ENCODE results near the gene JADE2.

JADE2 gene

DNA sequence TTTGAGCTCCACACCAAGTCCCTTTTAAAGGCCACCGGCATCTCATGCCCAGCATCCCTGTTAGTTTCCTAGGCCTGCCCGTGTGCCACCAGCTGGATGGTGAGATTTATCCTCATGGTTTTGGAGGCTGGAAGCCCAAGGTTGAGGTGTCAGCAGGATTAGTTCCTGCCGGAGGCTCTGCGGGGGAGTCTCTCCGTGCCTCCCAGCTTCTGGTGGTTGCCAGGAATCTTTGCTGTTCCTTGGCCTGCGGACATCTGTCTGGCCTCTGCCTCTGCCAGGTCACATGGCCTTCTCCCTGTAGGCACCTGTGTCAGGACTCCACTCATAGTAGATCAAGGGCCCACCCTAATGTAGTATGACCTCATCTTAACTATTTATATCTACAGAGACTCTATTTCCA lies 45.4 kb downstream of the JADE2 start:
- CTCF ChIA-PET: no interaction called here
- TF ChIP-seq FOXK2 (IDR thresholded peaks at IDR 0.05): no peak
- no peak for TF ChIP-seq FOXA1 (IDR thresholded peaks at IDR 0.05)
- TF ChIP-seq HDGF (IDR thresholded peaks at IDR 0.05; ENCODE audit: borderline replicate concordance): no peak
- no peak for TF ChIP-seq ARNT (IDR thresholded peaks at IDR 0.05)
- TF ChIP-seq SUZ12 (IDR thresholded peaks at IDR 0.05): no peak
- no peak for TF ChIP-seq FOXM1 (IDR thresholded peaks at IDR 0.05; ENCODE audit: borderline replicate concordance)
- TF ChIP-seq BHLHE40 (IDR thresholded peaks at IDR 0.05; ENCODE audit: borderline replicate concordance): no peak
- TF ChIP-seq LEF1 (IDR thresholded peaks at IDR 0.05; ENCODE audit: borderline replicate concordance): no peak
- no peak for TF ChIP-seq TARDBP (IDR thresholded peaks at IDR 0.05)
- no peak for TF ChIP-seq ZNF384 (IDR thresholded peaks at IDR 0.05)
- TF ChIP-seq ELF4 (IDR thresholded peaks at IDR 0.05): no peak
- no peak for TF ChIP-seq NFRKB (IDR thresholded peaks at IDR 0.05)
- POLR2A ChIA-PET: no interaction called here
- DNase-seq (ENCODE audit: extremely low spot score): no peak

DNA sequence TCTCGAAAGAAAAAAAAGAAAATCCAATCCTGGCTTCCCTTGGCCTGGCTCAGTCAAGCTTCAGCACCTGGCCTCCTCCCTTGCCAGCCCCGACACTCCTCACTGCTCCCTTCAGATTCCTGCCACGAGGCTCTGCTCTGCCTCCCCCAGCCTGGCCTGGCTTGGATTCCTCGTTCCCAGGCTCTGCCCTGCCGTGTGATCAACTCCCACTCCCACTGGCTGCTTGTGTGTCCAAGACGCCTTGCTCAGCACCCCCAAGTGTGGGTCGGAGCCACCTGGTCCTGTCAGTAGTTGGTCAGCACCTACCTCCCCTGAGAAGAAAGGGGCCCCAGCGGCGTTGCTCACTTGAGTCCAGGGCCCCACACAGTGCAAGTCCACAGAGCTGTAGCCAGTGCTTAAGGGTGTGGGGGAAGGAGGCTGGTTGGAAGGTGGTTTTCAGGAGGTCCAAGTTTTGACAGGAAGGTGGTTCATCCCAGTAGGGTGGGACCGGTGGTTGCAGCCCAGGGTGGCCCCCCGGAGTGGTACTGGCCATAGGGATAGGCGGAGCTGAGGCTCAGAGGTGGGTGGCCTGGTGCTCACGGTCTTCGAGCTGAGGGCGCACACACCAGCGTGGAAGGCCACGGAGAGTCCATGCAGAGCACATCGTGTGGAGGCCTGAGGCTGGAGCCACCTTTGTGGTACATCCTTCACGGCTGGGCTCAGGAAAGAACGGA lies 46.4 kb downstream of the JADE2 start:
- DNase-seq (ENCODE audit: extremely low spot score): no peak
- TF ChIP-seq FOXM1 (IDR thresholded peaks at IDR 0.05; ENCODE audit: borderline replicate concordance) (no peak), ZNF384 (IDR thresholded peaks at IDR 0.05) (no peak), ELF4 (IDR thresholded peaks at IDR 0.05) (no peak), SP1 (IDR thresholded peaks at IDR 0.05) (no peak), FOXK2 (IDR thresholded peaks at IDR 0.05) (no peak), TARDBP (IDR thresholded peaks at IDR 0.05) (no peak), LEF1 (IDR thresholded peaks at IDR 0.05; ENCODE audit: borderline replicate concordance) (no peak), BHLHE40 (IDR thresholded peaks at IDR 0.05; ENCODE audit: borderline replicate concordance) (no peak), NFRKB (IDR thresholded peaks at IDR 0.05) (no peak), HDGF (IDR thresholded peaks at IDR 0.05; ENCODE audit: borderline replicate concordance) (no peak), L3MBTL2 (conservative IDR thresholded peaks at IDR 0.05) (no peak), CTBP1 (IDR thresholded peaks at IDR 0.05; ENCODE audit: borderline replicate concordance) (no peak), FOXA1 (IDR thresholded peaks at IDR 0.05) (no peak)
- TF ChIP-seq, protein P1, sequence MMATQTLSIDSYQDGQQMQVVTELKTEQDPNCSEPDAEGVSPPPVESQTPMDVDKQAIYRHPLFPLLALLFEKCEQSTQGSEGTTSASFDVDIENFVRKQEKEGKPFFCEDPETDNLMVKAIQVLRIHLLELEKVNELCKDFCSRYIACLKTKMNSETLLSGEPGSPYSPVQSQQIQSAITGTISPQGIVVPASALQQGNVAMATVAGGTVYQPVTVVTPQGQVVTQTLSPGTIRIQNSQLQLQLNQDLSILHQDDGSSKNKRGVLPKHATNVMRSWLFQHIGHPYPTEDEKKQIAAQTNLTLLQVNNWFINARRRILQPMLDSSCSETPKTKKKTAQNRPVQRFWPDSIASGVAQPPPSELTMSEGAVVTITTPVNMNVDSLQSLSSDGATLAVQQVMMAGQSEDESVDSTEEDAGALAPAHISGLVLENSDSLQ (IDR thresholded peaks at IDR 0.05): no peak
- POLR2A ChIA-PET: no interaction called here
- CTCF ChIA-PET: interaction anchor here (0.5 kb wide), 1 partner anchor 387 kb away, joined by 3 read pairs; no protein-coding TSS in a partner anchor

DNA sequence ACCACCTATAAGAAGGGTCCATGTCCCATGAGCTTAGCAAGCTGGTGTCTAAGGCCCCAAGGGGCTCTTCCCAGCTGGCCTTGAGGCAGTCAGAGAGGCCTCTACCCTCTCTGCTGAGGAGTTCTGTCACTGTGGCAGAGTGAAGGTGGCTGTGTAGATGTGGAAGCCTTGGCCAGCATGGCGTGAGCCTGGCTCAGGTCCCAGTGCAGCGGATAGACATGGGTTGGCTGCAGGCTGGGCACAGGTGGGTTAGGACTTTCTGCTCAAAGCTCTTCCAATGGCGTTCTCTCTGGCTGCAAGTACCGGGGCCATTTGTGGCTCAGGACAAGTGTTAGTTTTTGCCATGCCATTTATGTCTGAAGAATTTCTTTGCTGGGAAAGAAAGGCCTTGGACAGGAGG lies 47.3 kb downstream of the JADE2 start:
- POLR2A ChIA-PET: no interaction called here
- CTCF ChIA-PET: no interaction called here
- no peak for TF ChIP-seq HDGF (IDR thresholded peaks at IDR 0.05; ENCODE audit: borderline replicate concordance)
- TF ChIP-seq FOXA1 (IDR thresholded peaks at IDR 0.05): no peak
- TF ChIP-seq, protein P1 (IDR thresholded peaks at IDR 0.05): no peak
- no peak for TF ChIP-seq FOXM1 (IDR thresholded peaks at IDR 0.05; ENCODE audit: borderline replicate concordance)
- no peak for TF ChIP-seq ZNF384 (IDR thresholded peaks at IDR 0.05)
- no peak for TF ChIP-seq BHLHE40 (IDR thresholded peaks at IDR 0.05; ENCODE audit: borderline replicate concordance)
- no peak for TF ChIP-seq ARNT (IDR thresholded peaks at IDR 0.05)
- TF ChIP-seq FOXK2 (IDR thresholded peaks at IDR 0.05): no peak
- no peak for TF ChIP-seq LEF1 (IDR thresholded peaks at IDR 0.05; ENCODE audit: borderline replicate concordance)
- TF ChIP-seq NFRKB (IDR thresholded peaks at IDR 0.05): no peak
- TF ChIP-seq CTBP1 (IDR thresholded peaks at IDR 0.05; ENCODE audit: borderline replicate concordance): no peak
- no peak for DNase-seq (ENCODE audit: extremely low spot score)

DNA sequence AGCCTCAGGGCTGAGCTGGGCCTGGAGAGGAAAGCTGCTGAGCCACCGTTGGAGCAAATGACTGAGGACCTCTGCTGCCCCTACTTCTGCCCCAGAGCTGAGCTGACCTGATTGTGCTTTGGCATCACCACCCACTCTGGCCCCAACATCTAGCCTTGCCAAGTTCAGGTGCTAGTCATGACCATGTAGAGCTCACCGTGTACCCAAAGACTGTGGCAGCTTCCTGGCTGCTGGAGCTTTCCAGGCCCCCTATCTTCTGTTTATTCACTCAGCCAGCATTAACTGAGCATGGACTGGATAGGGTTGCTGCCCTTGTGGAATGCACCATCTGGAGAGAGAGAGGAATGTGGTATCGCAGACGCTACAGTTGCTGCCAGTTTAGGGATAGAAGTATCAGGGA lies 49.1 kb downstream of the JADE2 start:
- no peak for DNase-seq (ENCODE audit: extremely low spot score)
- TF ChIP-seq LEF1 (IDR thresholded peaks at IDR 0.05; ENCODE audit: borderline replicate concordance) (no peak), SUZ12 (IDR thresholded peaks at IDR 0.05) (no peak), ARNT (IDR thresholded peaks at IDR 0.05) (no peak), ELF4 (IDR thresholded peaks at IDR 0.05) (no peak), L3MBTL2 (conservative IDR thresholded peaks at IDR 0.05) (no peak), HDGF (IDR thresholded peaks at IDR 0.05; ENCODE audit: borderline replicate concordance) (no peak), TARDBP (IDR thresholded peaks at IDR 0.05) (no peak), NFRKB (IDR thresholded peaks at IDR 0.05) (no peak), FOXA1 (IDR thresholded peaks at IDR 0.05) (no peak), CTBP1 (IDR thresholded peaks at IDR 0.05; ENCODE audit: borderline replicate concordance) (no peak), FOXM1 (IDR thresholded peaks at IDR 0.05; ENCODE audit: borderline replicate concordance) (no peak), SP1 (IDR thresholded peaks at IDR 0.05) (no peak), ZNF384 (IDR thresholded peaks at IDR 0.05) (no peak), BHLHE40 (IDR thresholded peaks at IDR 0.05; ENCODE audit: borderline replicate concordance) (no peak), FOXK2 (IDR thresholded peaks at IDR 0.05) (no peak)
- TF ChIP-seq, protein P1 (IDR thresholded peaks at IDR 0.05): no peak
- POLR2A ChIA-PET: no interaction called here
- CTCF ChIA-PET: interaction anchor here (0.8 to 1.0 kb wide), 2 partner anchors 13 to 33 kb away, joined by 3 to 4 read pairs; no protein-coding TSS in a partner anchor

DNA sequence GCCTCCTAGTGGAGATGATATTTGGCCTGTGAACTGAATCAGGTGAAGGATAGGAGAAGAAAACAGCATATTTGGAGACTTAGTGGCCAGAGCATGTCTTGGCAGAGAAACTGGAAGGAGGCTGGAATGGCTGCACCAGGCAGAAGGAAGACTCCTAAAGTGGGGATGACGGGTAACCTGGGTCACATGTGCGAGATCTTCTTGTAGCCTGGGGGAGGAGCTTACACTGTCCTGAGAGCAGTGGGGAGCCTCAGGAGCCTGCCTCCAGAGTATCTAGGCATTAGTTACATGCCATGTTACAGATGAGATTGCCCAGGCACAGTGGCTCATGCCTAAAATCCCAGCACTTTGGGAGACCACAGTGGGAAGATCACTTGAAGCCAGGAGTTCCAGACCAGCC lies 49.8 kb downstream of the JADE2 start:
- ChIA-PET CTCF (interaction anchor here (0.7 to 1.0 kb wide), 2 partner anchors 162 to 272 kb away, joined by 3 read pairs; no protein-coding TSS in a partner anchor), POLR2A (interaction anchor here (1.0 kb wide), 2 partner anchors 110 to 204 kb away, joined by 3 read pairs; partner anchors contain the start of gene UBE2B)
- DNase-seq (ENCODE audit: extremely low spot score): no peak
- TF ChIP-seq, protein P1 (IDR thresholded peaks at IDR 0.05): no peak
- TF ChIP-seq HDGF (IDR thresholded peaks at IDR 0.05; ENCODE audit: borderline replicate concordance) (no peak), L3MBTL2 (conservative IDR thresholded peaks at IDR 0.05) (no peak), SP1 (IDR thresholded peaks at IDR 0.05) (no peak), TARDBP (IDR thresholded peaks at IDR 0.05) (no peak), CTBP1 (IDR thresholded peaks at IDR 0.05; ENCODE audit: borderline replicate concordance) (no peak), ELF4 (IDR thresholded peaks at IDR 0.05) (no peak), NFRKB (IDR thresholded peaks at IDR 0.05) (no peak), FOXK2 (IDR thresholded peaks at IDR 0.05) (no peak), BHLHE40 (IDR thresholded peaks at IDR 0.05; ENCODE audit: borderline replicate concordance) (no peak), FOXA1 (IDR thresholded peaks at IDR 0.05) (no peak), LEF1 (IDR thresholded peaks at IDR 0.05; ENCODE audit: borderline replicate concordance) (no peak)

Measured in HEK293T (cell line).